Astrocyte (in vitro differentiated cells and primary cell): ENCODE results near the gene TRAF7.

Experiments
- EZH2 ChIP-seq: IDR thresholded peaks from 2 replicates; pipeline ENCODE4 v1.6.1; 2012; ENCODE audit warnings: mild to moderate bottlenecking, low read length, inconsistent platforms; ENCODE audit not compliant: insufficient read depth
- TF ChIP-seq, protein P1 (sequence below): IDR thresholded peaks from 2 replicates; pipeline ENCODE4 v1.5.1; 2011; ENCODE audit warnings: low read depth, mild to moderate bottlenecking, inconsistent platforms, low read length, moderate library complexity; ENCODE audit not compliant: insufficient read depth

DNA sequence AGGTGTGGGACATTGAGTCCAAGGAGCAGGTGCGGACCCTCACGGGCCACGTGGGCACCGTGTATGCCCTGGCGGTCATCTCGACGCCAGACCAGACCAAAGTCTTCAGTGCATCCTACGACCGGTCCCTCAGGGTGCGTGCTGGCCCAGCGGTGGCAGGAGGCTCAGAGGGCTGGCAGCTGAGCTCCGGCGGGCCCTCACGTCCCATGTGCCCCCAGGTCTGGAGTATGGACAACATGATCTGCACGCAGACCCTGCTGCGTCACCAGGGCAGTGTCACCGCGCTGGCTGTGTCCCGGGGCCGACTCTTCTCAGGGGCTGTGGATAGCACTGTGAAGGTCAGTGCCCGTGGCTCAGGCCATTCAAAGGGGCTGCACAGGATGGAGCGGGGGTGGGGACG is 20.5 kb downstream of the TRAF7 start:
- TF ChIP-seq, protein P1, sequence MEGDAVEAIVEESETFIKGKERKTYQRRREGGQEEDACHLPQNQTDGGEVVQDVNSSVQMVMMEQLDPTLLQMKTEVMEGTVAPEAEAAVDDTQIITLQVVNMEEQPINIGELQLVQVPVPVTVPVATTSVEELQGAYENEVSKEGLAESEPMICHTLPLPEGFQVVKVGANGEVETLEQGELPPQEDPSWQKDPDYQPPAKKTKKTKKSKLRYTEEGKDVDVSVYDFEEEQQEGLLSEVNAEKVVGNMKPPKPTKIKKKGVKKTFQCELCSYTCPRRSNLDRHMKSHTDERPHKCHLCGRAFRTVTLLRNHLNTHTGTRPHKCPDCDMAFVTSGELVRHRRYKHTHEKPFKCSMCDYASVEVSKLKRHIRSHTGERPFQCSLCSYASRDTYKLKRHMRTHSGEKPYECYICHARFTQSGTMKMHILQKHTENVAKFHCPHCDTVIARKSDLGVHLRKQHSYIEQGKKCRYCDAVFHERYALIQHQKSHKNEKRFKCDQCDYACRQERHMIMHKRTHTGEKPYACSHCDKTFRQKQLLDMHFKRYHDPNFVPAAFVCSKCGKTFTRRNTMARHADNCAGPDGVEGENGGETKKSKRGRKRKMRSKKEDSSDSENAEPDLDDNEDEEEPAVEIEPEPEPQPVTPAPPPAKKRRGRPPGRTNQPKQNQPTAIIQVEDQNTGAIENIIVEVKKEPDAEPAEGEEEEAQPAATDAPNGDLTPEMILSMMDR: no peak
- no peak for TF ChIP-seq EZH2
